K562 (cell line): ENCODE data around the gene APEX1. TPM values are rescaled to one million over a fixed set of nuclear protein-coding genes. Genes with fewer than 3 reads are reported as not detected.
A peak's percentile ranks its signal among the peaks of the same experiment; 100 is the strongest.

Source experiments
- DMBX1 ChIP-seq: fragments of 250-450 bp; sonication (Bioruptor Pico); IDR thresholded peaks from 2 replicates; pipeline ENCODE4 v1.8.0; 2022; ENCODE audit warnings: inconsistent platforms, mild to moderate bottlenecking, moderate library complexity, borderline replicate concordance
- EHMT2 ChIP-seq: fragments of 450-650 bp; IDR thresholded peaks from 2 replicates; pipeline ENCODE4 v1.6.1; 2018; ENCODE audit warnings: antibody characterized with exemption
- ETV6 ChIP-seq, 3 experiments: fragments of 150-350 bp in 1 of 3; sonication (generic) in 1 of 3; formaldehyde crosslinking in 1 of 3; IDR thresholded peaks; 2 replicates each; pipeline versions ENCODE4 v1.6.1 to v1.8.0; 2014 to 2022; ENCODE audit warnings: borderline replicate concordance in 2 of 3, low read depth in 2 of 3, antibody characterized with exemption in 1 of 3, low read length in 1 of 3, mild to moderate bottlenecking in 1 of 3, missing genetic modification reagents in 1 of 3
- GABPA ChIP-seq: fragments of 200-800 bp; sonication (Bioruptor generic); conservative IDR thresholded peaks from 2 replicates; pipeline ENCODE4 v1.6.1; 2016; ENCODE audit warnings: low read depth, missing genetic modification characterization, missing compliant biosample characterization
- KLF16 ChIP-seq: IDR thresholded peaks from 2 replicates; pipeline ENCODE4 v1.6.1; 2016; ENCODE audit warnings: antibody characterized with exemption
- NR2C2 ChIP-seq, 2 experiments: fragments of 200-800 bp in 1 of 2; sonication (Bioruptor generic) in 1 of 2; sonication (generic) in 1 of 2; formaldehyde crosslinking in 1 of 2; IDR thresholded peaks; 2 replicates each; pipeline versions ENCODE4 v1.6.1 to v1.8.0; 2016 to 2022; ENCODE audit warnings: mild to moderate bottlenecking in 1 of 2, missing compliant biosample characterization in 1 of 2, missing genetic modification characterization in 1 of 2, missing genetic modification reagents in 1 of 2
- ZEB2 ChIP-seq: fragments of 450-650 bp; IDR thresholded peaks from 2 replicates; pipeline ENCODE4 v1.6.1; 2016
- polyA plus RNA-seq, 8 experiments: library from polyadenylated mRNA; depleted of rRNA in 4 of 8; stranded (reverse) in 5 of 8; unstranded in 3 of 8; fragments of >200 nt; fragmentation: Nextera tagmentation in 2 of 8; fragmentation: Illumina TruSeq in 1 of 8; extraction: Ambion mirVana in 2 of 8; extraction: Trizol in 1 of 8; gene quantifications; 2 replicates each; pipeline versions ENCODE4 v1.2.1 to v1.2.3, GENCODE V29; 2011 to 2014; ENCODE audit warnings: inconsistent platforms in 1 of 8, missing spikeins in 1 of 8
- total RNA-seq, 7 experiments: library from RNA; depleted of rRNA in 6 of 7; stranded (reverse); fragments of >200 nt in 6 of 7; fragmentation: Illumina TruSeq in 2 of 7; extraction: Trizol in 2 of 7; gene quantifications; 2 replicates each; pipeline versions ENCODE4 v1.2.1 to v1.2.3, GENCODE V29; 2011 to 2021; ENCODE audit warnings: low replicate concordance in 1 of 7
- TF ChIP-seq, protein P1 (sequence below), 2 experiments: IDR thresholded peaks; 2 replicates each; pipeline ENCODE4 v1.6.1; 2012; ENCODE audit warnings: improper control_type of control experiment in 2 of 2, low read depth in 2 of 2, low read length in 2 of 2, borderline replicate concordance in 1 of 2
- TF ChIP-seq, protein P2 (sequence below): fragments of 450-650 bp; IDR thresholded peaks from 2 replicates; pipeline ENCODE4 v1.6.1; 2017; ENCODE audit warnings: antibody characterized with exemption, mild to moderate bottlenecking
- TF ChIP-seq, protein P3 (sequence below): IDR thresholded peaks from 2 replicates; pipeline ENCODE4 v1.6.1; 2012; ENCODE audit warnings: low read depth, low read length, improper control_type of control experiment, borderline replicate concordance

The APEX1 gene
- total and polyA plus RNA-seq, 9 of the 15 experiments (the other 6 are each of a cell fraction or from before 2014, with no cell fraction given): 50.2 to 274 (median 158) TPM

DNA sequence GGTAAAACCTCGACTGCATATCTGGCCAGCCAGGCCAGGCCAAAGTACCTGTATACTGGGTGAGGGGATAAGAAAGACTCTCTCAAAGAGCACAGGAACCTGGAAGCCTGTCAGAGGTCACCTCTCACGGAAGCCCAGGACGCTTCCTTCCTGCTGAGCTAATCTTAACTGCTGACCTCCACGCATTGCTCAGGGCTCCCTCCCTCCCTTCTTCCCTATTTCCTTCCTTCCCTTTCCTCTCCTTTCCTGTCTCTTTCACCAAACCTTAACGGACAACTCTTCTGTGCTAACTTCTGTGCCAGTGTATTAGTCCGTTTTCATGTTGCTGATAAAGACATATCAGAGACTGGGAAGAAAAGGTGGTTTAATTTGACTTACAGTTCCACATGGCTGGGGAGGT is 35.5 kb downstream of the APEX1 start (continued):
- TF ChIP-seq, protein P1, sequence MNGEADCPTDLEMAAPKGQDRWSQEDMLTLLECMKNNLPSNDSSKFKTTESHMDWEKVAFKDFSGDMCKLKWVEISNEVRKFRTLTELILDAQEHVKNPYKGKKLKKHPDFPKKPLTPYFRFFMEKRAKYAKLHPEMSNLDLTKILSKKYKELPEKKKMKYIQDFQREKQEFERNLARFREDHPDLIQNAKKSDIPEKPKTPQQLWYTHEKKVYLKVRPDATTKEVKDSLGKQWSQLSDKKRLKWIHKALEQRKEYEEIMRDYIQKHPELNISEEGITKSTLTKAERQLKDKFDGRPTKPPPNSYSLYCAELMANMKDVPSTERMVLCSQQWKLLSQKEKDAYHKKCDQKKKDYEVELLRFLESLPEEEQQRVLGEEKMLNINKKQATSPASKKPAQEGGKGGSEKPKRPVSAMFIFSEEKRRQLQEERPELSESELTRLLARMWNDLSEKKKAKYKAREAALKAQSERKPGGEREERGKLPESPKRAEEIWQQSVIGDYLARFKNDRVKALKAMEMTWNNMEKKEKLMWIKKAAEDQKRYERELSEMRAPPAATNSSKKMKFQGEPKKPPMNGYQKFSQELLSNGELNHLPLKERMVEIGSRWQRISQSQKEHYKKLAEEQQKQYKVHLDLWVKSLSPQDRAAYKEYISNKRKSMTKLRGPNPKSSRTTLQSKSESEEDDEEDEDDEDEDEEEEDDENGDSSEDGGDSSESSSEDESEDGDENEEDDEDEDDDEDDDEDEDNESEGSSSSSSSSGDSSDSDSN (IDR thresholded peaks at IDR 0.05; ENCODE audit: borderline replicate concordance in 1 of 2, low read depth in 2 of 2, low read length in 2 of 2): 0 out of 4 replicates have a peak, but pooled peaks of 1 of the 2 experiments have one; percentile 24
- TF ChIP-seq EHMT2: peak; percentile 44; the same call in 1 of the 2 replicates
- TF ChIP-seq, protein P2, sequence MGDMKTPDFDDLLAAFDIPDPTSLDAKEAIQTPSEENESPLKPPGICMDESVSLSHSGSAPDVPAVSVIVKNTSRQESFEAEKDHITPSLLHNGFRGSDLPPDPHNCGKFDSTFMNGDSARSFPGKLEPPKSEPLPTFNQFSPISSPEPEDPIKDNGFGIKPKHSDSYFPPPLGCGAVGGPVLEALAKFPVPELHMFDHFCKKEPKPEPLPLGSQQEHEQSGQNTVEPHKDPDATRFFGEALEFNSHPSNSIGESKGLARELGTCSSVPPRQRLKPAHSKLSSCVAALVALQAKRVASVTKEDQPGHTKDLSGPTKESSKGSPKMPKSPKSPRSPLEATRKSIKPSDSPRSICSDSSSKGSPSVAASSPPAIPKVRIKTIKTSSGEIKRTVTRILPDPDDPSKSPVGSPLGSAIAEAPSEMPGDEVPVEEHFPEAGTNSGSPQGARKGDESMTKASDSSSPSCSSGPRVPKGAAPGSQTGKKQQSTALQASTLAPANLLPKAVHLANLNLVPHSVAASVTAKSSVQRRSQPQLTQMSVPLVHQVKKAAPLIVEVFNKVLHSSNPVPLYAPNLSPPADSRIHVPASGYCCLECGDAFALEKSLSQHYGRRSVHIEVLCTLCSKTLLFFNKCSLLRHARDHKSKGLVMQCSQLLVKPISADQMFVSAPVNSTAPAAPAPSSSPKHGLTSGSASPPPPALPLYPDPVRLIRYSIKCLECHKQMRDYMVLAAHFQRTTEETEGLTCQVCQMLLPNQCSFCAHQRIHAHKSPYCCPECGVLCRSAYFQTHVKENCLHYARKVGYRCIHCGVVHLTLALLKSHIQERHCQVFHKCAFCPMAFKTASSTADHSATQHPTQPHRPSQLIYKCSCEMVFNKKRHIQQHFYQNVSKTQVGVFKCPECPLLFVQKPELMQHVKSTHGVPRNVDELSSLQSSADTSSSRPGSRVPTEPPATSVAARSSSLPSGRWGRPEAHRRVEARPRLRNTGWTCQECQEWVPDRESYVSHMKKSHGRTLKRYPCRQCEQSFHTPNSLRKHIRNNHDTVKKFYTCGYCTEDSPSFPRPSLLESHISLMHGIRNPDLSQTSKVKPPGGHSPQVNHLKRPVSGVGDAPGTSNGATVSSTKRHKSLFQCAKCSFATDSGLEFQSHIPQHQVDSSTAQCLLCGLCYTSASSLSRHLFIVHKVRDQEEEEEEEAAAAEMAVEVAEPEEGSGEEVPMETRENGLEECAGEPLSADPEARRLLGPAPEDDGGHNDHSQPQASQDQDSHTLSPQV: peak; percentile 63; the same call in 1 of the 2 replicates
- TF ChIP-seq KLF16: no peak
- TF ChIP-seq NR2C2 (CRISPR knock-in tag; IDR thresholded peaks at IDR 0.05): no peak
- TF ChIP-seq NR2C2 (tag; IDR thresholded peaks at IDR 0.05): peak; percentile 70
- TF ChIP-seq ZEB2: 0 out of 2 replicates have a peak, but pooled peaks have one; percentile 15
- TF ChIP-seq ETV6 (IDR thresholded peaks at IDR 0.05; ENCODE audit: borderline replicate concordance in 1 of 2, low read depth in 2 of 2, low read length in 1 of 2): peak; percentile 75 to 89
- no peak for TF ChIP-seq ETV6 (CRISPR knock-in tag; IDR thresholded peaks at IDR 0.05; ENCODE audit: borderline replicate concordance)
- TF ChIP-seq GABPA: peak; percentile 44; the same call in 1 of the 2 replicates
- TF ChIP-seq, protein P3, sequence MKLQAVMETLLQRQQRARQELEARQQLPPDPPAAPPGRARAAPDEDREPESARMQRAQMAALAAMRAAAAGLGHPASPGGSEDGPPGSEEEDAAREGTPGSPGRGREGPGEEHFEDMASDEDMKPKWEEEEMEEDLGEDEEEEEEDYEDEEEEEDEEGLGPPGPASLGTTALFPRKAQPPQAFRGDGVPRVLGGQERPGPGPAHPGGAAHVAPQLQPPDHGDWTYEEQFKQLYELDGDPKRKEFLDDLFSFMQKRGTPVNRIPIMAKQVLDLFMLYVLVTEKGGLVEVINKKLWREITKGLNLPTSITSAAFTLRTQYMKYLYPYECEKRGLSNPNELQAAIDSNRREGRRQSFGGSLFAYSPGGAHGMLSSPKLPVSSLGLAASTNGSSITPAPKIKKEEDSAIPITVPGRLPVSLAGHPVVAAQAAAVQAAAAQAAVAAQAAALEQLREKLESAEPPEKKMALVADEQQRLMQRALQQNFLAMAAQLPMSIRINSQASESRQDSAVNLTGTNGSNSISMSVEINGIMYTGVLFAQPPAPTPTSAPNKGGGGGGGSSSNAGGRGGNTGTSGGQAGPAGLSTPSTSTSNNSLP: no peak
- 0 out of 2 replicates have a peak, but pooled peaks have one; percentile 12 for TF ChIP-seq DMBX1 (CRISPR knock-in tag)
